Measurements from ENCODE around the gene PLEKHA7.
A peak's percentile ranks its signal among the peaks of the same experiment; 100 is the strongest.

Gene PLEKHA7

GRCh38 chr11:16815047-16815767 is 199.0 kb downstream of the PLEKHA7 start:
- TF ChIP-seq CTCF (IDR thresholded peaks at IDR 0.05; ENCODE audit: low read length, missing control alignments): no peak
- DNase-seq (ENCODE audit: low read depth): peak; percentile 36
- H3K4me3 ChIP-seq (replicated peaks; ENCODE audit: low read depth, low read length): no peak overlapping the region

GRCh38 chr11:16814410-16815046 is 199.7 kb downstream of the PLEKHA7 start:
- DNase-seq (ENCODE audit: low read depth): no peak
- H3K4me3 ChIP-seq (replicated peaks; ENCODE audit: low read depth, low read length): no peak overlapping the region
- TF ChIP-seq CTCF (IDR thresholded peaks at IDR 0.05; ENCODE audit: low read length, missing control alignments): no peak

- TF ChIP-seq CTCF (IDR thresholded peaks at IDR 0.05; ENCODE audit: low read length, missing control alignments): no peak
- H3K4me3 ChIP-seq (replicated peaks; ENCODE audit: low read depth, low read length): no peak overlapping the region
Measured at GRCh38 chr11:16813126-16813525, 201.1 kb downstream of the PLEKHA7 start.

GRCh38 chr11:16812274-16812673 is 201.9 kb downstream of the PLEKHA7 start:
- DNase-seq (ENCODE audit: low read depth): no peak
- H3K4me3 ChIP-seq (replicated peaks; ENCODE audit: low read depth, low read length): no peak overlapping the region
- no peak for TF ChIP-seq CTCF (IDR thresholded peaks at IDR 0.05; ENCODE audit: low read length, missing control alignments)

More at GRCh38 chr11:16813126-16813525, 201.1 kb downstream of the PLEKHA7 start:
- DNase-seq (ENCODE audit: low read depth): no peak

- no peak for DNase-seq (ENCODE audit: low read depth)
- no peak for TF ChIP-seq CTCF (IDR thresholded peaks at IDR 0.05; ENCODE audit: low read length, missing control alignments)
Measured at GRCh38 chr11:16811136-16812020, 202.8 kb downstream of the PLEKHA7 start.

GRCh38 chr11:16809886-16810668 is 204.1 kb downstream of the PLEKHA7 start:
- peak; percentile 70 for DNase-seq (ENCODE audit: low read depth)
- no peak overlapping the region for H3K4me3 ChIP-seq (replicated peaks; ENCODE audit: low read depth, low read length)
- TF ChIP-seq CTCF (IDR thresholded peaks at IDR 0.05; ENCODE audit: low read length, missing control alignments): no peak

More at GRCh38 chr11:16811136-16812020, 202.8 kb downstream of the PLEKHA7 start:
- no peak overlapping the region for H3K4me3 ChIP-seq (replicated peaks; ENCODE audit: low read depth, low read length)
